Left ventricle myocardium inferior (tissue), 1 donor: ENCODE results near the gene ARL4D. TPM values are rescaled to one million over a fixed set of nuclear protein-coding genes. Genes with fewer than 3 reads are reported as not detected.

Experiments used
- DNase-seq: peaks from one replicate; pipeline ENCODE4 v3.0.0-alpha.2; 2020
- H3K27ac ChIP-seq: fragments of 200-600 bp; replicated peaks from 2 replicates; pipeline ENCODE4 v1.8.0; 2021
- H3K27me3 ChIP-seq: fragments of 200-600 bp; 2 replicates; pipeline ENCODE4 v1.8.0; 2021; ENCODE audit warnings: low read depth
- H3K36me3 ChIP-seq: fragments of 200-600 bp; 2 replicates; pipeline ENCODE4 v1.8.0; 2021
- H3K4me1 ChIP-seq: fragments of 200-600 bp; 2 replicates; pipeline ENCODE4 v1.8.0; 2021
- H3K4me3 ChIP-seq: fragments of 200-600 bp; 2 replicates; pipeline ENCODE4 v1.8.0; 2021; ENCODE audit warnings: mild to moderate bottlenecking, moderate library complexity
- H3K9me3 ChIP-seq: fragments of 200-600 bp; replicated peaks from 2 replicates; pipeline ENCODE4 v1.8.0; 2021
- intact Hi-C: fragments of 100-400 bp; cut with micrococcal nuclease; formaldehyde crosslinking; loops from one replicate; pipeline ENCODE4 v1.11.0; 2022
- total RNA-seq: library from RNA; stranded (reverse); fragmentation: NEBNext Ultra II Directional; extraction: Animal tissue kit (Norgen Biotek cat#: 25700); gene quantifications from one replicate; pipeline ENCODE4 v1.2.1, GENCODE V29; 2021
- TF ChIP-seq, protein P1 (sequence below): fragments of 200-600 bp; IDR thresholded peaks from 2 replicates; pipeline ENCODE4 v1.8.0; 2021; ENCODE audit warnings: antibody characterized with exemption, mild to moderate bottlenecking, borderline replicate concordance
- donor health status: DM: no; HTN: yes; CAD: no; lungs with severe emphysema.

The ARL4D gene
- total RNA-seq, 1 donor from 2014 or later: 7.1 TPM

DNA sequence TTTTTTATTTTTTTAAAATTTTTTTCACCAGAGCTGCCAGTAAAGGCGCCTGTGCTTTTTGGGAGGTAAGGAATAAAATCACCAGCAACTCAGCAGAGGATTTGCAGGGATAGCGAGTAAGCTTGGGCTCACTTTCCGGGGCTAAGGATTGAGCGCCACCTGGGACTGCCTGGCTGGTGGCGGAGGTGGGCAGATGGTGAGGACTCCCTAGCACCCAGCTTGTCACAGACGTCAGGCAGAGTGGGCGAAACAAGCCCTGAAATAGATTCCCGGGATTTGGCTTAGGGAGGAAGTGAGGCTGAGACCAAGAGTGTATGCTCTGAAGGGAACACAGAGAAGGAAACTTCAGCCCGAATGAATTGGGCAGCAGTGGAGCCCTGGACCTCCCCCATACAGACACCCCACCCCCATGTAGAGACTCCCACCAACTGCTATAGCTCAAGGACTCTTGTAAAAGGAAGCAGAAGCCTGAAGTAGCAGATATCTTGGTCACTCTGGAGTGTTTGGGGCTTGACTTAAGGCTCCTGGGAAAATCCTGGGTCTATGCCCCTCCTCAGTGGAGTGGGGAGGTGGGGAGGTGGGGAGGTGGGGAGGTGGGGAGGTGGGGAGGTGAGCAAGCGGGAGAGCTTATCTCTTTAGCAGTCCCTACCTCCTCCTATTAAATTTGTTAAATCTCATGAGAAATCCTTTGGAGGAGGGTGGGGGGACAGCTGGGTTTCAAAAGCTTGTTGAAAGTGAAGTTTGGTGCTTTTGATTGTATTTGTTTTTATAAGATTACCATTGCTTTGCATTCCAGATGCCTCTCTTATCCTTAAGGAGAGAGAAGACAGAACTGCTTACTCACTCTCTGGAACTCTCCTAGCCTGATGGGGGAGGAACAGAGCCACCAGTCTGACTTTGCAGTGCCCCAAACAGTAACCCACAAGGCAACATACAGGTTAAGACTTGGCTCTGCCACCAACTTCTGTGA, 8.2 kb downstream of the ARL4D start:
- peaks cover 35% of the 10 kb centered on the region for H3K4me1 ChIP-seq
- no peaks in the 10 kb centered on the region for H3K9me3 ChIP-seq
- TF ChIP-seq, protein P1, sequence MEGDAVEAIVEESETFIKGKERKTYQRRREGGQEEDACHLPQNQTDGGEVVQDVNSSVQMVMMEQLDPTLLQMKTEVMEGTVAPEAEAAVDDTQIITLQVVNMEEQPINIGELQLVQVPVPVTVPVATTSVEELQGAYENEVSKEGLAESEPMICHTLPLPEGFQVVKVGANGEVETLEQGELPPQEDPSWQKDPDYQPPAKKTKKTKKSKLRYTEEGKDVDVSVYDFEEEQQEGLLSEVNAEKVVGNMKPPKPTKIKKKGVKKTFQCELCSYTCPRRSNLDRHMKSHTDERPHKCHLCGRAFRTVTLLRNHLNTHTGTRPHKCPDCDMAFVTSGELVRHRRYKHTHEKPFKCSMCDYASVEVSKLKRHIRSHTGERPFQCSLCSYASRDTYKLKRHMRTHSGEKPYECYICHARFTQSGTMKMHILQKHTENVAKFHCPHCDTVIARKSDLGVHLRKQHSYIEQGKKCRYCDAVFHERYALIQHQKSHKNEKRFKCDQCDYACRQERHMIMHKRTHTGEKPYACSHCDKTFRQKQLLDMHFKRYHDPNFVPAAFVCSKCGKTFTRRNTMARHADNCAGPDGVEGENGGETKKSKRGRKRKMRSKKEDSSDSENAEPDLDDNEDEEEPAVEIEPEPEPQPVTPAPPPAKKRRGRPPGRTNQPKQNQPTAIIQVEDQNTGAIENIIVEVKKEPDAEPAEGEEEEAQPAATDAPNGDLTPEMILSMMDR: no peak
- DNase-seq: no peak
- no peak overlapping the region for H3K27ac ChIP-seq
- H3K4me3 ChIP-seq: no peak overlapping the region
- intact Hi-C loops: no loop called here
- H3K36me3 ChIP-seq: no peaks in the 10 kb centered on the region
- H3K27me3 ChIP-seq: no peaks in the 10 kb centered on the region

GRCh38 chr17:43409131-43409530, 10.3 kb downstream of the ARL4D start:
- TF ChIP-seq, protein P1: no peak
- Histone ChIP-seq H3K9me3 (no peaks in the 10 kb centered on the region), H3K27me3 (no peaks in the 10 kb centered on the region), H3K36me3 (no peaks in the 10 kb centered on the region), H3K27ac (no peak overlapping the region), H3K4me1 (peaks cover 23% of the 10 kb centered on the region), H3K4me3 (no peak overlapping the region)
- no peak for DNase-seq
- intact Hi-C loops: no loop called here

DNA sequence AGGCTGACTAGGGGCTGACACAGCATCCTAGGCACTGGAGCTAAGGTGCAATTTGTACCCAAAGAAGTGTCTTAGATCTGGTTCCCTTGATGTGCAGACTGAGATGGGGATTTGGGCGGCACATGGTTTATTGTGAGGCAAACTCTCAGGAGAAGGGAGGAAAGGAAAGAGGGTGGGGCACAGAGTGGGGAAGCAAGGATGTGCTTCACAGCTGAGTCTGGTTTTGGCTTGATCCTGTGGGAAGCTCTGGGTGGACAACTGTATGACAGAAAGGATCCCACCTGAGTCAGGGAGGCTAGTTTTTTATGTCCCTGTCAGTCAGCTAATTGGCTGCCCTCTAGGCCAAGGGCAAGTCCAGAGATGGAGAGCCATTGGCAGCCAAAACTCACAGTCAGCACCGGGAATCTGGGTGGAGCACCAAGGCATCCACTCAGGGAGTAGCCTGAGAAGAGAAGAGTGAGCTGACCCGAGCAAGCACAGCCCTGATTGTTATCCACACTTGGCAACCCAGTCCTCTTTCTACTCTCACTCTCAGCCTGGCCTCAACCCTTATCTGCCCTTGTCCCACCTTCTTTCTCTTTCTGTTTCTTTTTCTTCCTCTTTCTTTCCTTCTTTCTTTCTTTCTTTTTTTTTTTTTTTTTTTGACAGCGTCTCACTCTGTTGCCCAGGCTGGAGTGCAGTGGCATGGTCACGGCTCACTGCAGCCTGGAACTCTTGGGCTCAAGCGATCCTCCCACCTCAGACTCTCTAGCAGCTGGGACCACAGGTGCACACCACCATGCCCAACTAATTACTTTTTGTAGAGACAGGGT, 12.0 kb downstream of the ARL4D start:
- no peak overlapping the region for H3K4me3 ChIP-seq
- H3K4me1 ChIP-seq: peaks cover 22% of the 10 kb centered on the region
- H3K9me3 ChIP-seq: no peaks in the 10 kb centered on the region
- no peak for DNase-seq
- intact Hi-C loops: no loop called here
- peak overlapping the region; percentile 64 for H3K27ac ChIP-seq
- TF ChIP-seq, protein P1: no peak
- H3K27me3 ChIP-seq: no peaks in the 10 kb centered on the region
- no peaks in the 10 kb centered on the region for H3K36me3 ChIP-seq

GRCh38 chr17:43411369-43411677, 12.5 kb downstream of the ARL4D start:
- H3K27ac ChIP-seq: peak overlapping the region; percentile 64
- no peak for DNase-seq

GRCh38 chr17:43411749-43412148, 13.0 kb downstream of the ARL4D start:
- intact Hi-C loops: no loop called here
- Histone ChIP-seq H3K4me1 (peaks cover 22% of the 10 kb centered on the region), H3K4me3 (no peak overlapping the region), H3K27me3 (no peaks in the 10 kb centered on the region), H3K36me3 (no peaks in the 10 kb centered on the region), H3K27ac (peak overlapping the region; percentile 64), H3K9me3 (no peaks in the 10 kb centered on the region)
- DNase-seq: no peak
- TF ChIP-seq, protein P1: no peak

More at GRCh38 chr17:43411369-43411677, 12.5 kb downstream of the ARL4D start:
- intact Hi-C loops: no loop called here
- Histone ChIP-seq H3K4me1 (peaks cover 22% of the 10 kb centered on the region), H3K36me3 (no peaks in the 10 kb centered on the region), H3K9me3 (no peaks in the 10 kb centered on the region), H3K4me3 (no peak overlapping the region), H3K27me3 (no peaks in the 10 kb centered on the region)
- TF ChIP-seq, protein P1: no peak
